Gastrocnemius medialis (tissue), 4 donors: ENCODE data around the gene C2orf80.

Experiments
- CTCF ChIP-seq, 5 experiments: fragments of 450-650 bp in 3 of 5; fragments of 200-600 bp in 2 of 5; sonication (generic) in 2 of 5; IDR thresholded peaks in 4 of 5; conservative IDR thresholded peaks in 1 of 5; 1 replicate in 4 of 5; 2 replicates in 1 of 5; pipeline ENCODE4 v1.5.1; 2016 to 2019; ENCODE audit warnings: antibody characterized with exemption in 5 of 5, mild to moderate bottlenecking in 3 of 5, moderate library complexity in 3 of 5
- POLR2A ChIP-seq, 2 donors: fragments of 450-650 bp; IDR thresholded peaks; one replicate each; pipeline ENCODE4 v1.6.1; 2017; ENCODE audit warnings: antibody characterized with exemption in 2 of 2, mild to moderate bottlenecking in 2 of 2, moderate library complexity in 2 of 2

- TF ChIP-seq CTCF (IDR thresholded peaks at IDR 0.05 in 4 of 5, conservative IDR thresholded peaks at IDR 0.05 in 1 of 5) (no peak), POLR2A (IDR thresholded peaks at IDR 0.05) (no peak)
These were observed 21.0 kb upstream of the C2orf80 start for GRCh38 chr2:208210688-208211451.
